ENCODE measurements around the gene TMCC1.

DNA sequence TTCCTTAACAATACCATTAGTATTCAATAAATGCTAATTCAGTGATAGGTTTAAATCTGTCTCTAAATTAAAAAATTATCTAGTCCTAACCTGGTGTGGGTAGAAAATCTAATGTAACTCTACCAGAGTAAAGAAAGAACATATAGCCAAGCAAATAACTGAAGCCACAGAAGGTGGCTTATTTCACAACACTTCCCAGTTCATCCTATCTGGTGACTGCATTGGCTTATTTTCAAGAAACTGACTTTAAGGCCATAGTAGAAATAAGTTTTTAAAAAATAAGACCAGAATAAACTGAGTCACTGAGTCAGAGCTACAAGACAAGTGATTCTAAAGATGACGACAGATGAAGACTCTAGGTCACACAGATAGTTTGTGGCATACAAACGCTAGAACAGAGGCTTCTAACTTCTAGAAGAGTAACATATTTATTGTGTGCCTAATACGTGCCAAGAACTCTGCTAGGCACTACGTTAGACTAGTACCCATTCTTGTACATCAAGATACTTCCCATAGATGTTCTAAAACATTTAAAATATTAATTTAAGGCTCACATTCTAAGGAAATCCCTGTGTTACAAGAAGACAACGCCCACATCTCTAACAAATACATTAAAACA is 25.9 kb downstream of the TMCC1 start:
- TF ChIP-seq, protein P1, sequence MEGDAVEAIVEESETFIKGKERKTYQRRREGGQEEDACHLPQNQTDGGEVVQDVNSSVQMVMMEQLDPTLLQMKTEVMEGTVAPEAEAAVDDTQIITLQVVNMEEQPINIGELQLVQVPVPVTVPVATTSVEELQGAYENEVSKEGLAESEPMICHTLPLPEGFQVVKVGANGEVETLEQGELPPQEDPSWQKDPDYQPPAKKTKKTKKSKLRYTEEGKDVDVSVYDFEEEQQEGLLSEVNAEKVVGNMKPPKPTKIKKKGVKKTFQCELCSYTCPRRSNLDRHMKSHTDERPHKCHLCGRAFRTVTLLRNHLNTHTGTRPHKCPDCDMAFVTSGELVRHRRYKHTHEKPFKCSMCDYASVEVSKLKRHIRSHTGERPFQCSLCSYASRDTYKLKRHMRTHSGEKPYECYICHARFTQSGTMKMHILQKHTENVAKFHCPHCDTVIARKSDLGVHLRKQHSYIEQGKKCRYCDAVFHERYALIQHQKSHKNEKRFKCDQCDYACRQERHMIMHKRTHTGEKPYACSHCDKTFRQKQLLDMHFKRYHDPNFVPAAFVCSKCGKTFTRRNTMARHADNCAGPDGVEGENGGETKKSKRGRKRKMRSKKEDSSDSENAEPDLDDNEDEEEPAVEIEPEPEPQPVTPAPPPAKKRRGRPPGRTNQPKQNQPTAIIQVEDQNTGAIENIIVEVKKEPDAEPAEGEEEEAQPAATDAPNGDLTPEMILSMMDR (IDR thresholded peaks at IDR 0.05; ENCODE audit: low read depth, low read length, missing input control): no peak
- TF ChIP-seq, protein P2, sequence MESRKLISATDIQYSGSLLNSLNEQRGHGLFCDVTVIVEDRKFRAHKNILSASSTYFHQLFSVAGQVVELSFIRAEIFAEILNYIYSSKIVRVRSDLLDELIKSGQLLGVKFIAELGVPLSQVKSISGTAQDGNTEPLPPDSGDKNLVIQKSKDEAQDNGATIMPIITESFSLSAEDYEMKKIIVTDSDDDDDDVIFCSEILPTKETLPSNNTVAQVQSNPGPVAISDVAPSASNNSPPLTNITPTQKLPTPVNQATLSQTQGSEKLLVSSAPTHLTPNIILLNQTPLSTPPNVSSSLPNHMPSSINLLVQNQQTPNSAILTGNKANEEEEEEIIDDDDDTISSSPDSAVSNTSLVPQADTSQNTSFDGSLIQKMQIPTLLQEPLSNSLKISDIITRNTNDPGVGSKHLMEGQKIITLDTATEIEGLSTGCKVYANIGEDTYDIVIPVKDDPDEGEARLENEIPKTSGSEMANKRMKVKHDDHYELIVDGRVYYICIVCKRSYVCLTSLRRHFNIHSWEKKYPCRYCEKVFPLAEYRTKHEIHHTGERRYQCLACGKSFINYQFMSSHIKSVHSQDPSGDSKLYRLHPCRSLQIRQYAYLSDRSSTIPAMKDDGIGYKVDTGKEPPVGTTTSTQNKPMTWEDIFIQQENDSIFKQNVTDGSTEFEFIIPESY (IDR thresholded peaks at IDR 0.05): no peak

Data from liver (tissue), 2 donors.